Ovary (tissue), 3 donors: ENCODE data around the gene AP2A2.

Source experiments
- POLR2A ChIP-seq: fragments of 450-650 bp; IDR thresholded peaks from one replicate; pipeline ENCODE4 v1.6.1; 2017; ENCODE audit warnings: antibody characterized with exemption, mild to moderate bottlenecking, moderate library complexity
- TF ChIP-seq, protein P1 (sequence below), 3 donors: fragments of 450-650 bp in 2 of 3; fragments of 200-600 bp in 1 of 3; IDR thresholded peaks; one replicate each; pipeline versions ENCODE4 v1.5.1 to v1.8.0; 2016 to 2022; ENCODE audit warnings: antibody characterized with exemption in 3 of 3, mild to moderate bottlenecking in 1 of 3
- donor health status: DM: no; HTN: no; CAD: no.

GRCh38 chr11:1040428-1041148 is 114.9 kb downstream of the AP2A2 start:
- TF ChIP-seq, protein P1, sequence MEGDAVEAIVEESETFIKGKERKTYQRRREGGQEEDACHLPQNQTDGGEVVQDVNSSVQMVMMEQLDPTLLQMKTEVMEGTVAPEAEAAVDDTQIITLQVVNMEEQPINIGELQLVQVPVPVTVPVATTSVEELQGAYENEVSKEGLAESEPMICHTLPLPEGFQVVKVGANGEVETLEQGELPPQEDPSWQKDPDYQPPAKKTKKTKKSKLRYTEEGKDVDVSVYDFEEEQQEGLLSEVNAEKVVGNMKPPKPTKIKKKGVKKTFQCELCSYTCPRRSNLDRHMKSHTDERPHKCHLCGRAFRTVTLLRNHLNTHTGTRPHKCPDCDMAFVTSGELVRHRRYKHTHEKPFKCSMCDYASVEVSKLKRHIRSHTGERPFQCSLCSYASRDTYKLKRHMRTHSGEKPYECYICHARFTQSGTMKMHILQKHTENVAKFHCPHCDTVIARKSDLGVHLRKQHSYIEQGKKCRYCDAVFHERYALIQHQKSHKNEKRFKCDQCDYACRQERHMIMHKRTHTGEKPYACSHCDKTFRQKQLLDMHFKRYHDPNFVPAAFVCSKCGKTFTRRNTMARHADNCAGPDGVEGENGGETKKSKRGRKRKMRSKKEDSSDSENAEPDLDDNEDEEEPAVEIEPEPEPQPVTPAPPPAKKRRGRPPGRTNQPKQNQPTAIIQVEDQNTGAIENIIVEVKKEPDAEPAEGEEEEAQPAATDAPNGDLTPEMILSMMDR (IDR thresholded peaks at IDR 0.05): no peak
- TF ChIP-seq POLR2A: no peak
